ENCODE data around the gene CWC27.

The CWC27 gene

DNA sequence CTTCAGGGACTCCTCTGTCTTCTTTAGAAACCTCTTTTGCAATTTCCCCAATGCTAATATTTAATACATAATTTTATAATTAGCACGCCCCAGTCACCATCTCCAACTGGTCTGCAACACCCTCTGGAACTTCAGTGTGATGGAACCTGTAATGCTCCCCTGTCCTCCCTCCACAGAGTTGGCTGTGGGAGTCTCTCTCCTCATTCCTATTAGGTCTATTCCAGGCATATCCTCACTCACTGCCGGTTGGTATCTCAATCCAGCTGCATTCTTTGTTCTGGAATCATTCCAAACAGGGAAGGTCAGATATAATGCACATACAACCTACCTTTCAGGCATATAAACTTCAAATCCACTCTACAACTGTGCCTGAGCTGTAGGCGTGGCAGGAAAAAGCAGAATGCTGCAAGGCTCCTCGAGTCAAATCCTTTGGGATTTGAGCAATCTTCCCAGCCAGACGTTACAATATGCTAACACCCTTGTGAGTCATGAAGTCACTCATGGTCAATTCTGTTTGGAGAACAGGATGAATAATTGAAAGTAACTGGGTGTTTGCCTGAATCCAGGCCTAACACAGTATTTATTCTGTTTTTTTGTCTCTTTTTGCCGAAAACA lies 293.8 kb downstream of the CWC27 start:
- H3K27me3 ChIP-seq (ENCODE audit: control insufficient read depth, insufficient read depth, low read length), result no peaks in the 10 kb centered on the region
- H3K4me3 ChIP-seq (ENCODE audit: low read length), result no peak overlapping the region
- H3K27ac ChIP-seq (ENCODE audit: low read length), result no peak overlapping the region
- H3K9ac ChIP-seq (ENCODE audit: low read length), result no peak overlapping the region
- H3K36me3 ChIP-seq (ENCODE audit: control insufficient read depth, low read depth, low read length), result no peaks in the 10 kb centered on the region
- no peaks in the 10 kb centered on the region for H3K9me3 ChIP-seq (ENCODE audit: control insufficient read depth, low read depth, low read length)
- H3K4me1 ChIP-seq (ENCODE audit: control insufficient read depth, low read depth, low read length), result peaks cover 8% of the 10 kb centered on the region

DNA sequence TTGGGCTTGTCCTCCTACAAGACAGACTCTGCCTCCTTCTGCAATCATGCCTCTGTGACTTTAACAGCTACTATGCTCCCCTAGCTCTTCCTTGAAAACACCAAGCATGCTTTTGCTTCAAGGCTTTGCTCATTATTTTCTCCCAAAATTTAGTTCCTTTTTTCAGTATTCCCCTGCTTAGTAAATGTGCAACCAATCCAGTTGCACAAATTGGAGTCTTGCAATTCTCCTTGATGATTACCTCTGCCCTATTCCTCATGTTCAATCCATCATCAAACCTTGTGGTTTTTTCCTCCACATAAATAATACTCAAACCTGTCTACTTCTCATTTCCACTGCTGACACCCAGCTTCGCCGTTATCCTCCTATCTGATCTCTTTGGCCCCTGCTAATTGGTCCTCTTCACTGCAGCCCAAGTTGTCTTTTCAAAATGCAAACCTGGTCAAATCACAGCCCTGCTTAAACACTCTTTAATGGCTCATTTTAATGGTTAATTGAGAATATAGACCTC lies 296.3 kb downstream of the CWC27 start:
- Histone ChIP-seq H3K9ac (ENCODE audit: low read length) (no peak overlapping the region), H3K9me3 (ENCODE audit: control insufficient read depth, low read depth, low read length) (no peaks in the 10 kb centered on the region), H3K27me3 (ENCODE audit: control insufficient read depth, insufficient read depth, low read length) (no peaks in the 10 kb centered on the region), H3K27ac (ENCODE audit: low read length) (no peak overlapping the region), H3K4me3 (ENCODE audit: low read length) (no peak overlapping the region), H3K36me3 (ENCODE audit: control insufficient read depth, low read depth, low read length) (no peaks in the 10 kb centered on the region), H3K4me1 (ENCODE audit: control insufficient read depth, low read depth, low read length) (peaks cover 8% of the 10 kb centered on the region)

DNA sequence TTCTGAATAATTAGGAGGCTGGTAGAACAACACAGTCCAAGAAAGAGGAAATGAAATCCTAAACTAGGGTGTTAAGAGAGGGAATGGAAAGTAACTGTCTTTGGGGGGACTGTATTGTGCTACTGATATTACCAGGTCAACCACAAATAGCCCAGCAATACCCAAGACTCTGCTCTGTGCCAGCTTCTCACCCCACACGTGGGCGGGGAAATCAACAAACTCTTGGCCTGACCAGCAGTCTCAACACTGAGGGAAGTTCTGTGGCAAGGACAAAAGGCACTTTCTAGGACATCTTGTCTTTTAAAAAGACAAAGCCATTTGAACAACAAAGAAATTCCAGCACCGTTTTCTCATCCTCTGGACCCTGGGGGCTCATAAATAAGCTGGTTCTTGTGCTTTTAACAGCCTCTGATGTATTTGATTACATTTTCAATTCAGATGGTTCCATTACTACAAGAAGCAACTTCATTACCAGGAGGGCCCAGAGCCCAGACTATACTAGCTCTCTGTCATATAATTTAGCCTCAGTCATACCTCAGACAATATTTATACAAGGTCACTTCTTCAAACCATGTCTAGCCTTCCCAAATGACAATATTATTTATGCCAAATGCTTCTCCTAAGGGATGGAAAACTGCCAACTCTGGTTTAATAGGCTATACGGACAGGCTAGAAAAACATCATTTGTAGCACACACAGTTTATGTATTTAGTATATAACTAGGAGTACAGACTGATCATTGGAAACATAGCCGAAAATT lies 297.8 kb downstream of the CWC27 start:
- H3K4me1 ChIP-seq (ENCODE audit: control insufficient read depth, low read depth, low read length), result peaks cover 8% of the 10 kb centered on the region

DNA sequence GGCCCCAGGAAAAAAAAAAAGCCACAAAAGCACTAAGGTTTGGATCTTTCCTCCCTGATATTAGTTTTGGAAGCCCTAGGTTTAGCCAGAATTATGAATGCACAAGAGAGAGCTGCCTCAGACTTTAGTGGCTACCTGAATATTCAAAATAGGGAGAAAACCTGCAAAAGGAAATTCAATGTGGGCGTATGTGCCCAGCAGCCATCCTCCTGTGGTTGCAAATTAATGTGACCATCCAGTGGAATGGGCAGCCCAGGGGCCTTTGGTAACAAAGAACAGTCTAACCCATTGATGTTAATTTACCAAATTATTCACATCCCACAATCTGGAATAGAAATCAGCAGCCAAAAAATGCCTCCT lies 298.4 kb downstream of the CWC27 start:
- Histone ChIP-seq H3K9me3 (ENCODE audit: control insufficient read depth, low read depth, low read length) (no peaks in the 10 kb centered on the region), H3K4me3 (ENCODE audit: low read length) (no peak overlapping the region), H3K36me3 (ENCODE audit: control insufficient read depth, low read depth, low read length) (no peaks in the 10 kb centered on the region), H3K27ac (ENCODE audit: low read length) (no peak overlapping the region), H3K27me3 (ENCODE audit: control insufficient read depth, insufficient read depth, low read length) (no peaks in the 10 kb centered on the region), H3K4me1 (ENCODE audit: control insufficient read depth, low read depth, low read length) (peaks cover 8% of the 10 kb centered on the region), H3K9ac (ENCODE audit: low read length) (no peak overlapping the region)

More for the DNA sequence above, 297.8 kb downstream of the CWC27 start:
- Histone ChIP-seq H3K9me3 (ENCODE audit: control insufficient read depth, low read depth, low read length) (no peaks in the 10 kb centered on the region), H3K9ac (ENCODE audit: low read length) (no peak overlapping the region), H3K27ac (ENCODE audit: low read length) (no peak overlapping the region), H3K4me3 (ENCODE audit: low read length) (no peak overlapping the region), H3K36me3 (ENCODE audit: control insufficient read depth, low read depth, low read length) (no peaks in the 10 kb centered on the region), H3K27me3 (ENCODE audit: control insufficient read depth, insufficient read depth, low read length) (no peaks in the 10 kb centered on the region)
